Hepatic stellate cell (primary cell): ENCODE measurements around the gene C20orf141.
"Not testable (repeated sequence)": the region's sequence is repeated elsewhere in the genome, so short reads cannot be mapped to it uniquely, and the experiment has no call there.

Experiments used
- DNase-seq: peaks from one replicate; pipeline ENCODE4 v3.0.0; 2011; ENCODE audit warnings: low spot score

C20orf141 gene

GRCh38 chr20:2814587-2815051 is at the start of gene C20orf141:
TSS of gene C20orf141 (plus strand) at chr20:2814987. CDS start at chr20:2815185, 198 bp downstream.
- peak; percentile 97 for DNase-seq

- DNase-seq, result peak; percentile 75
Observed at GRCh38 chr20:2767768-2768631, 46.8 kb upstream of the C20orf141 start.

- DNase-seq, result no peak
Observed at GRCh38 chr20:2768632-2769015, 46.2 kb upstream of the C20orf141 start.

- not testable (repeated sequence) for DNase-seq
Observed at GRCh38 chr20:2770091-2770490, 44.7 kb upstream of the C20orf141 start.

GRCh38 chr20:2771631-2772080 is 43.1 kb upstream of the C20orf141 start:
- no peak for DNase-seq

GRCh38 chr20:2773812-2774211 is 41.0 kb upstream of the C20orf141 start:
- DNase-seq, result no peak

- DNase-seq, result no peak
Observed at GRCh38 chr20:2775139-2775538, 39.6 kb upstream of the C20orf141 start.

- no peak for DNase-seq
Observed at GRCh38 chr20:2778602-2779321, 36.0 kb upstream of the C20orf141 start.

- DNase-seq, result no peak
Observed at GRCh38 chr20:2780948-2781347, 33.8 kb upstream of the C20orf141 start.

GRCh38 chr20:2783908-2784566 is 30.8 kb upstream of the C20orf141 start:
- no peak for DNase-seq

GRCh38 chr20:2793471-2793870 is 21.3 kb upstream of the C20orf141 start:
- DNase-seq, result no peak

- DNase-seq, result no peak
Observed at GRCh38 chr20:2794202-2794748, 20.5 kb upstream of the C20orf141 start.

GRCh38 chr20:2794866-2795447 is 19.8 kb upstream of the C20orf141 start:
- DNase-seq, result no peak

GRCh38 chr20:2795451-2795850 is 19.3 kb upstream of the C20orf141 start:
- no peak for DNase-seq

GRCh38 chr20:2796011-2796660 is 18.7 kb upstream of the C20orf141 start:
- no peak for DNase-seq

- DNase-seq, result no peak
Observed at GRCh38 chr20:2797136-2797983, 17.4 kb upstream of the C20orf141 start.

GRCh38 chr20:2798095-2798805 is 16.5 kb upstream of the C20orf141 start:
- DNase-seq, result no peak

GRCh38 chr20:2798814-2799213 is 16.0 kb upstream of the C20orf141 start:
- DNase-seq, result no peak

- no peak for DNase-seq
Observed at GRCh38 chr20:2799271-2799670, 15.5 kb upstream of the C20orf141 start.
